Heart left ventricle (tissue), 13 donors: ENCODE data around the gene DNAJC27.

Experiments used
- CTCF ChIP-seq, 12 donors: fragments of 200-600 bp; sonication (generic) in 4 of 12; IDR thresholded peaks; one replicate each; pipeline versions ENCODE4 v1.5.0 to v1.8.0; 2018 to 2022; ENCODE audit warnings: antibody characterized with exemption in 12 of 12, mild to moderate bottlenecking in 5 of 12
- POLR2A ChIP-seq, 2 donors: fragments of 450-650 bp; IDR thresholded peaks; one replicate each; pipeline ENCODE4 v1.6.1; 2017; ENCODE audit warnings: antibody characterized with exemption in 2 of 2, mild to moderate bottlenecking in 2 of 2, moderate library complexity in 2 of 2
- donor health status: ischemic (EF 13 %, LVEDD 7.1; RV severe dilation, severe dysfunction).
- donor health status: DM: no; HTN: yes; CAD: no.
- donor health status: DM: no; HTN: no; CAD: no.
- donor health status: ischemic (EF 25% LVEDD 6.9; RV normal size, moderate dysfunction).
- donor health status: ischemic (EF 25% LVEDD 5.7; RV mildly dilated, moderate dysfunction).
- donor health status: ischemic (EF 35%, LVEDD 5.7; RV mildly dilated, moderate dysfunction).
- donor health status: nonischemic (EF 11% LVEDD 7.7; RV severe dilation, severe dysfunction).
- donor health status: DM: yes; HTN: yes; CAD: no.
- donor health status: PGD.
- donor health status: ischemic (EF 29% LVEDD 5.4; RV normal size, mild dysfunction).
- donor health status: nonischemic (EF 23%, LVEDD 6.1; RV moderate dilation, normal function).

- TF ChIP-seq CTCF (IDR thresholded peaks at IDR 0.05) (no peak), POLR2A (IDR thresholded peaks at IDR 0.05) (no peak)
Measured at GRCh38 chr2:25002066-25002465, 30.3 kb upstream of the DNAJC27 start.
